Prostate gland (tissue), 2 donors: ENCODE results near the gene RNF224. TPM values are rescaled to one million over a fixed set of nuclear protein-coding genes. Genes with fewer than 3 reads are reported as not detected.

Experiments used
- DNase-seq: peaks from one replicate; pipeline ENCODE4 v3.0.0-alpha.2; 2019; ENCODE audit warnings: low spot score
- H3K27ac ChIP-seq, 2 donors: fragments of 200-600 bp; sonication (generic); 2 replicates each; pipeline ENCODE4 v1.5.1; 2017 to 2019
- H3K27me3 ChIP-seq: fragments of 200-600 bp; sonication (generic); replicated peaks from 2 replicates; pipeline ENCODE4 v1.5.1; 2019; ENCODE audit not compliant: insufficient read depth
- H3K36me3 ChIP-seq, 2 donors: fragments of 200-600 bp; sonication (generic); 1 replicate in 1 of 2; 2 replicates in 1 of 2; pipeline versions ENCODE4 v1.5.1 to v1.8.1; 2017 to 2019
- H3K4me1 ChIP-seq: fragments of 200-600 bp; sonication (generic); replicated peaks from 2 replicates; pipeline ENCODE4 v1.5.1; 2019
- H3K4me3 ChIP-seq, 2 donors: fragments of 200-600 bp; sonication (generic); 2 replicates each; pipeline ENCODE4 v1.5.1; 2017 to 2019
- H3K9me3 ChIP-seq: fragments of 200-600 bp; sonication (generic); 2 replicates; pipeline ENCODE4 v1.5.1; 2017
- POLR2A ChIP-seq: fragments of 450-650 bp; IDR thresholded peaks from one replicate; pipeline ENCODE4 v1.6.1; 2016; ENCODE audit warnings: antibody characterized with exemption, mild to moderate bottlenecking
- POLR2AphosphoS5 ChIP-seq: sonication (generic); formaldehyde crosslinking; IDR thresholded peaks from one replicate; pipeline ENCODE4 v1.6.1; 2017; ENCODE audit warnings: antibody characterized with exemption
- WGBS: methylation state at CpG from one replicate; pipeline ENCODE4 v1.1.5; 2018; 5-methylcytosine and 5-hydroxymethylcytosine counted together
- intact Hi-C: fragments of 100-400 bp; cut with DNase I; formaldehyde crosslinking; loops from one replicate; pipeline ENCODE4 v1.14.2; 2022
- total RNA-seq, 2 donors: library from RNA; depleted of rRNA; stranded (reverse); fragments of >200 nt; gene quantifications; one replicate each; pipeline ENCODE4 v1.1.0, GENCODE V29; 2016
- TF ChIP-seq, protein P1 (sequence below), 4 experiments: fragments of 200-600 bp in 2 of 4; fragments of 450-650 bp in 2 of 4; sonication (generic) in 2 of 4; IDR thresholded peaks; 1 replicate in 3 of 4; 2 replicates in 1 of 4; pipeline ENCODE4 v1.5.1; 2016 to 2019; ENCODE audit warnings: antibody characterized with exemption in 4 of 4, mild to moderate bottlenecking in 2 of 4, moderate library complexity in 2 of 4

RNF224 gene
- total RNA-seq, 2 donors from 2014 or later, result not detected

DNA sequence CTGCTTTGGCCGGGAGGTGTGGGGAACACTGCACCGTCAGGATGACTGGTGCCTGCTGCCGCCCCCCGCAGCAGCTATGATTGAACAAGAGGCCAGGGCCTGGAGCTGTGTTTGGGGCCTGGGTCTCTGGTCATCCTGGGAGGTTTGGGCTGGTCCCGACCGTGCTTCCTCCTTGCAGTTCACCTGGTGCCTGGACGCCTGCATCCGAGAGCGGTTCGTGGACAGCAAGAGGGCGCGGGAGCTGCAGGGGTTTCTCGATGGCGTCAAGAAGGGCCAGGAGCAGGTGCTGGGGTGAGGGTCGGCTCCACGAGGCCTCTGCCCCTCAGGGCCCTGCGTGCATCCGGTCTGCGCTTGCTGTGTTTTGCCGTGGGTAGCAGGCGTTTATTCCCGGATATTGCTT is 36.8 kb downstream of the RNF224 start:
- peaks cover 0 to 7% of the 10 kb centered on the region in 2 donors for H3K36me3 ChIP-seq
- intact Hi-C loops, result no loop called here
- 97% methylated on average over 22 of the region's 22 CpGs for WGBS

GRCh38 chr9:137265496-137266161 is 38.3 kb downstream of the RNF224 start:
- peak overlapping the region in 1 of 2 donors; percentile 40 for H3K27ac ChIP-seq
- H3K9me3 ChIP-seq, result no peaks in the 10 kb centered on the region
- peaks cover 18% of the 10 kb centered on the region for H3K4me1 ChIP-seq
- H3K4me3 ChIP-seq, result no peak overlapping the region
- WGBS, result 90% methylated on average over 23 of the region's 29 CpGs
- TF ChIP-seq, protein P1, sequence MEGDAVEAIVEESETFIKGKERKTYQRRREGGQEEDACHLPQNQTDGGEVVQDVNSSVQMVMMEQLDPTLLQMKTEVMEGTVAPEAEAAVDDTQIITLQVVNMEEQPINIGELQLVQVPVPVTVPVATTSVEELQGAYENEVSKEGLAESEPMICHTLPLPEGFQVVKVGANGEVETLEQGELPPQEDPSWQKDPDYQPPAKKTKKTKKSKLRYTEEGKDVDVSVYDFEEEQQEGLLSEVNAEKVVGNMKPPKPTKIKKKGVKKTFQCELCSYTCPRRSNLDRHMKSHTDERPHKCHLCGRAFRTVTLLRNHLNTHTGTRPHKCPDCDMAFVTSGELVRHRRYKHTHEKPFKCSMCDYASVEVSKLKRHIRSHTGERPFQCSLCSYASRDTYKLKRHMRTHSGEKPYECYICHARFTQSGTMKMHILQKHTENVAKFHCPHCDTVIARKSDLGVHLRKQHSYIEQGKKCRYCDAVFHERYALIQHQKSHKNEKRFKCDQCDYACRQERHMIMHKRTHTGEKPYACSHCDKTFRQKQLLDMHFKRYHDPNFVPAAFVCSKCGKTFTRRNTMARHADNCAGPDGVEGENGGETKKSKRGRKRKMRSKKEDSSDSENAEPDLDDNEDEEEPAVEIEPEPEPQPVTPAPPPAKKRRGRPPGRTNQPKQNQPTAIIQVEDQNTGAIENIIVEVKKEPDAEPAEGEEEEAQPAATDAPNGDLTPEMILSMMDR (IDR thresholded peaks at IDR 0.05), result no peak
- TF ChIP-seq POLR2A (no peak), POLR2AphosphoS5 (no peak)
- no peak for DNase-seq
- H3K27me3 ChIP-seq, result no peaks in the 10 kb centered on the region
- peaks cover 0 to 7% of the 10 kb centered on the region in 2 donors for H3K36me3 ChIP-seq
- intact Hi-C loops, result no loop called here

More for the DNA sequence above, 36.8 kb downstream of the RNF224 start:
- DNase-seq, result no peak
- no peak overlapping the region for H3K4me3 ChIP-seq
- H3K9me3 ChIP-seq, result no peaks in the 10 kb centered on the region
- peaks cover 9% of the 10 kb centered on the region for H3K4me1 ChIP-seq
- H3K27me3 ChIP-seq, result no peaks in the 10 kb centered on the region
- no peak overlapping the region for H3K27ac ChIP-seq
- no peak for TF ChIP-seq POLR2A
- no peak for TF ChIP-seq POLR2AphosphoS5

DNA sequence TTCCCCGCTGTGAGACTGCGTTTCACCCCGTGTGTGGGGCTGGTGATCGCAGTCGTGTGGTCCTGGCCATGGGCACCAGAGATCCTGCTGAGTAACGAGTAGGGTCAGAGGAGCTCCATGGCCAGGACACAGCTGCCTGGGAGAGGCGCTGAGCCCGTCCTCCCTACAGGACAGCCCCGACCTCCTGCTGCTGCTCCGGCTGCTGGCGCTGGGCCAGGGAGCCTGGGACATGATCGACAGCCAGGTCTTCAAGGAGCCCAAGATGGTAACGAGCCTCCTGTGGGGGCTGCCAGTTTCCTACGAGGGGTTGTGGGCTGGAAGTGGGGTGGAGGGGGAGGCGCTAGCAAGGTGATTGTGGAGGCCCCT is 38.8 kb downstream of the RNF224 start:
- WGBS, result 85% methylated on average over 14 of the region's 15 CpGs
- no peak for DNase-seq
- Histone ChIP-seq H3K36me3 (peaks cover 0 to 7% of the 10 kb centered on the region in 2 donors), H3K27me3 (no peaks in the 10 kb centered on the region), H3K27ac (peak overlapping the region in 1 of 2 donors; percentile 40), H3K4me3 (no peak overlapping the region), H3K9me3 (no peaks in the 10 kb centered on the region), H3K4me1 (peaks cover 22% of the 10 kb centered on the region)
- intact Hi-C loops, result no loop called here
- TF ChIP-seq, protein P1 (IDR thresholded peaks at IDR 0.05), result no peak
- TF ChIP-seq POLR2AphosphoS5, result no peak
- TF ChIP-seq POLR2A, result no peak

GRCh38 chr9:137266585-137267453 is 39.5 kb downstream of the RNF224 start:
- intact Hi-C loops, result no loop called here
- peaks cover 25% of the 10 kb centered on the region for H3K4me1 ChIP-seq
- no peak for DNase-seq
- no peak overlapping the region for H3K4me3 ChIP-seq
- peaks cover 0 to 7% of the 10 kb centered on the region in 2 donors for H3K36me3 ChIP-seq
- no peaks in the 10 kb centered on the region for H3K27me3 ChIP-seq
- H3K27ac ChIP-seq, result peak overlapping the region in 1 of 2 donors; percentile 40
- 90% methylated on average over 34 of the region's 34 CpGs for WGBS
- no peaks in the 10 kb centered on the region for H3K9me3 ChIP-seq
- TF ChIP-seq POLR2A (no peak), POLR2AphosphoS5 (no peak)
- TF ChIP-seq, protein P1 (IDR thresholded peaks at IDR 0.05), result no peak

DNA sequence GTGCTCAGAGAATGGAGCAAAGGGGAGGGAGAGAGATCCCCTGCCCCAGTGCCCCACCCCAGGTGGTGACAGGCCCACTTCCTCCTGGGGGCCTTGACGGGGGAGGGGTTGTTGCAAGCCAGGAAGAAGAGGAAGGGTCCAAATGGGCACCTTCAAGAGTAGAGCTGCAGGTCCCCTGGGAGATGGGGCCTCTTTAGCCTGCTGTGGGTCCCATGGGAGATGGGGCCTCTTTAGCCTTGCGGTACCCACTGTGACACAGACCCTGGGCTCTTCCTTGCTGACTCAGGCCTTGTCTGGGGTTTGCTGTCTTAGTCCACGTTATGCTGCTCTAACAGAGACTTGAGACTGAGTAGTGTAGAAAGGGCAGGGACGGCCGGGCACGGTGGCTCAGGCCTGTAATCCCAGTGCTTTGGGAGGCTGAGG is 40.6 kb downstream of the RNF224 start:
- Histone ChIP-seq H3K36me3 (peaks cover 7 to 10% of the 10 kb centered on the region in 2 donors), H3K4me3 (no peak overlapping the region), H3K27me3 (no peaks in the 10 kb centered on the region), H3K9me3 (no peaks in the 10 kb centered on the region), H3K27ac (peak overlapping the region; percentile 81 to 90), H3K4me1 (peaks cover 25% of the 10 kb centered on the region)
- intact Hi-C loops, result no loop called here
- no peak for TF ChIP-seq POLR2AphosphoS5
- TF ChIP-seq, protein P1 (IDR thresholded peaks at IDR 0.05), result no peak
- TF ChIP-seq POLR2A, result no peak
- DNase-seq, result no peak
- WGBS, result 91% methylated on average over 6 of the region's 6 CpGs
